Measurements from ENCODE around the gene TMED5. TPM values are rescaled to one million over a fixed set of nuclear protein-coding genes. Genes with fewer than 3 reads are reported as not detected.

Gene TMED5
- total RNA-seq, 1 donor from 2014 or later = 34.3 TPM

GRCh38 chr1:93200086-93200620 is 19.9 kb upstream of the TMED5 start:
- no peaks in the 10 kb centered on the region for H3K27me3 Mint-ChIP-seq (ENCODE audit: insufficient read depth, low read depth)
- no peak overlapping the region for H3K27ac Mint-ChIP-seq
- peaks cover 17% of the 10 kb centered on the region for H3K36me3 ChIP-seq
- TF ChIP-seq CTCF (IDR thresholded peaks at IDR 0.05) = no peak
- TF ChIP-seq EZH2 (IDR thresholded peaks at IDR 0.05) = no peak
- TF ChIP-seq EZH2phosphoT487 (IDR thresholded peaks at IDR 0.05) = no peak
- H3K9me3 ChIP-seq (ENCODE audit: low read depth) = no peaks in the 10 kb centered on the region
- no peaks in the 10 kb centered on the region for H3K4me1 ChIP-seq
- no peaks in the 10 kb centered on the region for H3K27me3 ChIP-seq
- H3K4me2 ChIP-seq = no peak overlapping the region
- no peaks in the 10 kb centered on the region for H3K4me1 Mint-ChIP-seq
- H2AFZ ChIP-seq (replicated peaks) = no peak overlapping the region
- no peaks in the 10 kb centered on the region for H3K79me2 ChIP-seq (ENCODE audit: low read depth)
- no peak overlapping the region for H3K9ac ChIP-seq
- no peak overlapping the region for H3K4me3 ChIP-seq
- H3K4me3 Mint-ChIP-seq = no peak overlapping the region
- H3K36me3 Mint-ChIP-seq = peaks cover 11% of the 10 kb centered on the region
- H3F3A ChIP-seq (ENCODE audit: low read depth) = no peaks in the 10 kb centered on the region
- H4K20me1 ChIP-seq (ENCODE audit: low read depth) = no peaks in the 10 kb centered on the region
- DNase-seq (ENCODE audit: low spot score) = no peak
- no peaks in the 10 kb centered on the region for H3K9me3 Mint-ChIP-seq
- no peak overlapping the region for H3K27ac ChIP-seq

- no peak overlapping the region for H3K9ac ChIP-seq
- Mint-ChIP-seq H3K36me3 (peaks cover 13% of the 10 kb centered on the region), H3K4me3 (no peak overlapping the region), H3K27ac (no peak overlapping the region), H3K27me3 (ENCODE audit: insufficient read depth, low read depth) (no peaks in the 10 kb centered on the region), H3K4me1 (no peaks in the 10 kb centered on the region), H3K9me3 (no peaks in the 10 kb centered on the region)
- no peak overlapping the region for H3K27ac ChIP-seq
- no peaks in the 10 kb centered on the region for H3K9me3 ChIP-seq (ENCODE audit: low read depth)
- TF ChIP-seq EZH2 (IDR thresholded peaks at IDR 0.05) (no peak), EZH2phosphoT487 (IDR thresholded peaks at IDR 0.05) (no peak), CTCF (IDR thresholded peaks at IDR 0.05) (no peak)
- no peak overlapping the region for H3K4me2 ChIP-seq
- H2AFZ ChIP-seq (replicated peaks) = no peak overlapping the region
- no peaks in the 10 kb centered on the region for H4K20me1 ChIP-seq (ENCODE audit: low read depth)
- no peak overlapping the region for H3K4me3 ChIP-seq
- H3K79me2 ChIP-seq (ENCODE audit: low read depth) = no peaks in the 10 kb centered on the region
- H3K27me3 ChIP-seq = no peaks in the 10 kb centered on the region
- no peaks in the 10 kb centered on the region for H3K4me1 ChIP-seq
- no peak for DNase-seq (ENCODE audit: low spot score)
- H3F3A ChIP-seq (ENCODE audit: low read depth) = no peaks in the 10 kb centered on the region
- peaks cover 22% of the 10 kb centered on the region for H3K36me3 ChIP-seq
These were observed 18.9 kb upstream of the TMED5 start for GRCh38 chr1:93199150-93199549.

GRCh38 chr1:93196591-93196990 is 16.4 kb upstream of the TMED5 start:
- Histone ChIP-seq H3K36me3 (peaks cover 21% of the 10 kb centered on the region), H3K9me3 (ENCODE audit: low read depth) (no peaks in the 10 kb centered on the region), H2AFZ (replicated peaks) (no peak overlapping the region), H3K4me3 (no peak overlapping the region), H3K79me2 (ENCODE audit: low read depth) (no peaks in the 10 kb centered on the region), H4K20me1 (ENCODE audit: low read depth) (no peaks in the 10 kb centered on the region), H3F3A (ENCODE audit: low read depth) (no peaks in the 10 kb centered on the region), H3K9ac (no peak overlapping the region), H3K4me1 (no peaks in the 10 kb centered on the region), H3K4me2 (no peak overlapping the region), H3K27me3 (no peaks in the 10 kb centered on the region), H3K27ac (no peak overlapping the region)
- Mint-ChIP-seq H3K27ac (no peak overlapping the region), H3K9me3 (no peaks in the 10 kb centered on the region), H3K27me3 (ENCODE audit: insufficient read depth, low read depth) (no peaks in the 10 kb centered on the region), H3K36me3 (peaks cover 15% of the 10 kb centered on the region), H3K4me3 (no peak overlapping the region), H3K4me1 (no peaks in the 10 kb centered on the region)
- no peak for DNase-seq (ENCODE audit: low spot score)
- TF ChIP-seq EZH2 (IDR thresholded peaks at IDR 0.05) (no peak), CTCF (IDR thresholded peaks at IDR 0.05) (no peak), EZH2phosphoT487 (IDR thresholded peaks at IDR 0.05) (no peak)

Measured in neural progenitor cell (in vitro differentiated cells).